SK-N-SH treated with all-trans-retinoic acid at 6 μM for 48 hours (cell line): ENCODE results near the gene LILRB1.

Experiments
- ATAC-seq: fragments of 200-7000 bp; cut with Tn5 transposase; 3 replicates; pipeline ENCODE4 v1.9.1; 2020; ENCODE audit warnings: mild to moderate bottlenecking, moderate library complexity
- ARNTL ChIP-seq: fragments of 450-650 bp; formaldehyde crosslinking; IDR thresholded peaks from 2 replicates; pipeline ENCODE4 v1.5.0; 2020; ENCODE audit warnings: low read depth, mild to moderate bottlenecking, moderate library complexity, borderline replicate concordance
- BACH2 ChIP-seq: fragments of 250-450 bp; sonication (Bioruptor Pico); IDR thresholded peaks from 2 replicates; pipeline ENCODE4 v1.9.0; 2021; ENCODE audit warnings: mild to moderate bottlenecking, borderline replicate concordance
- CREB5 ChIP-seq: fragments of 250-450 bp; sonication (Bioruptor Pico); IDR thresholded peaks from 2 replicates; pipeline ENCODE4 v1.5.1; 2020; ENCODE audit warnings: low read depth, mild to moderate bottlenecking, moderate library complexity
- CSDC2 ChIP-seq: fragments of 250-450 bp; sonication (Bioruptor Pico); IDR thresholded peaks from 2 replicates; pipeline ENCODE4 v1.5.0; 2020; ENCODE audit warnings: mild to moderate bottlenecking, moderate library complexity
- ESRRG ChIP-seq: fragments of 250-450 bp; sonication (Bioruptor Pico); IDR thresholded peaks from 2 replicates; pipeline ENCODE4 v1.6.1; 2021; ENCODE audit warnings: mild to moderate bottlenecking
- GLIS3 ChIP-seq: fragments of 250-450 bp; sonication (Bioruptor Pico); IDR thresholded peaks from 2 replicates; pipeline ENCODE4 v1.5.0; 2020; ENCODE audit warnings: mild to moderate bottlenecking, moderate library complexity
- ISL1 ChIP-seq: fragments of 250-450 bp; sonication (Bioruptor Pico); IDR thresholded peaks from 2 replicates; pipeline ENCODE4 v2.1.2; 2022; ENCODE audit warnings: mild to moderate bottlenecking, moderate library complexity
- OSR1 ChIP-seq: fragments of 250-450 bp; sonication (Bioruptor Pico); IDR thresholded peaks from 2 replicates; pipeline ENCODE4 v1.8.0; 2022; ENCODE audit warnings: moderate library complexity, mild to moderate bottlenecking, inconsistent platforms
- PATZ1 ChIP-seq: fragments of 250-450 bp; sonication (Bioruptor Pico); IDR thresholded peaks from 2 replicates; pipeline ENCODE4 v1.8.0; 2020; ENCODE audit warnings: mild to moderate bottlenecking, moderate library complexity, borderline replicate concordance
- PPARA ChIP-seq: fragments of 250-450 bp; sonication (Bioruptor Pico); IDR thresholded peaks from 2 replicates; pipeline ENCODE4 v1.5.0; 2020; ENCODE audit warnings: mild to moderate bottlenecking, borderline replicate concordance
- RARB ChIP-seq: fragments of 250-450 bp; sonication (Bioruptor Pico); IDR thresholded peaks from 2 replicates; pipeline ENCODE4 v1.8.0; 2021; ENCODE audit warnings: mild to moderate bottlenecking, moderate library complexity
- SNAI2 ChIP-seq: fragments of 250-450 bp; sonication (Bioruptor Pico); IDR thresholded peaks from 2 replicates; pipeline ENCODE4 v1.5.0; 2020; ENCODE audit warnings: mild to moderate bottlenecking, moderate library complexity
- TCF4 ChIP-seq: fragments of 250-450 bp; sonication (Bioruptor Pico); IDR thresholded peaks from 2 replicates; pipeline ENCODE4 v1.8.0; 2021; ENCODE audit warnings: mild to moderate bottlenecking, moderate library complexity, borderline replicate concordance
- TOX ChIP-seq: fragments of 250-450 bp; sonication (Bioruptor Pico); IDR thresholded peaks from 2 replicates; pipeline ENCODE4 v1.8.0; 2021; ENCODE audit warnings: mild to moderate bottlenecking, moderate library complexity, borderline replicate concordance
- TSHZ2 ChIP-seq: fragments of 250-450 bp; sonication (Bioruptor Pico); IDR thresholded peaks from 2 replicates; pipeline ENCODE4 v1.5.0; 2020; ENCODE audit warnings: mild to moderate bottlenecking, moderate library complexity
- ZC3H10 ChIP-seq: fragments of 250-450 bp; sonication (Bioruptor Pico); IDR thresholded peaks from 2 replicates; pipeline ENCODE4 v1.5.1; 2021; ENCODE audit warnings: mild to moderate bottlenecking, moderate library complexity
- ZFP3 ChIP-seq: fragments of 250-450 bp; sonication (Bioruptor Pico); IDR thresholded peaks from 2 replicates; pipeline ENCODE4 v1.5.0; 2020; ENCODE audit warnings: mild to moderate bottlenecking, moderate library complexity
- ZFP30 ChIP-seq: fragments of 450-650 bp; formaldehyde crosslinking; IDR thresholded peaks from 2 replicates; pipeline ENCODE4 v1.5.0; 2022; ENCODE audit warnings: mild to moderate bottlenecking, moderate library complexity
- ZNF565 ChIP-seq: fragments of 450-650 bp; formaldehyde crosslinking; conservative IDR thresholded peaks from 2 replicates; pipeline ENCODE4 v1.5.0; 2020; ENCODE audit warnings: low read depth, mild to moderate bottlenecking, moderate library complexity
- ZNF70 ChIP-seq: fragments of 450-650 bp; formaldehyde crosslinking; IDR thresholded peaks from 2 replicates; pipeline ENCODE4 v1.5.0; 2020; ENCODE audit warnings: mild to moderate bottlenecking, moderate library complexity
- ZNF8 ChIP-seq: fragments of 450-650 bp; formaldehyde crosslinking; IDR thresholded peaks from 2 replicates; pipeline ENCODE4 v1.5.0; 2020; ENCODE audit warnings: mild to moderate bottlenecking, moderate library complexity
- TF ChIP-seq, protein P1 (sequence below): fragments of 250-450 bp; sonication (Bioruptor Pico); IDR thresholded peaks from 2 replicates; pipeline ENCODE4 v1.8.0; 2021; ENCODE audit warnings: low read depth, mild to moderate bottlenecking, moderate library complexity, borderline replicate concordance
- TF ChIP-seq, protein P2 (sequence below): fragments of 250-450 bp; sonication (Bioruptor Pico); IDR thresholded peaks from 2 replicates; pipeline ENCODE4 v1.5.1; 2021; ENCODE audit warnings: mild to moderate bottlenecking, moderate library complexity

Gene LILRB1

GRCh38 chr19:54606230-54606629 is 24.1 kb upstream of the LILRB1 start:
- no peak for ATAC-seq
- TF ChIP-seq ZNF8 (CRISPR knock-in tag): no peak
- TF ChIP-seq TOX: no peak
- TF ChIP-seq GLIS3 (CRISPR knock-in tag): no peak
- TF ChIP-seq, protein P1, sequence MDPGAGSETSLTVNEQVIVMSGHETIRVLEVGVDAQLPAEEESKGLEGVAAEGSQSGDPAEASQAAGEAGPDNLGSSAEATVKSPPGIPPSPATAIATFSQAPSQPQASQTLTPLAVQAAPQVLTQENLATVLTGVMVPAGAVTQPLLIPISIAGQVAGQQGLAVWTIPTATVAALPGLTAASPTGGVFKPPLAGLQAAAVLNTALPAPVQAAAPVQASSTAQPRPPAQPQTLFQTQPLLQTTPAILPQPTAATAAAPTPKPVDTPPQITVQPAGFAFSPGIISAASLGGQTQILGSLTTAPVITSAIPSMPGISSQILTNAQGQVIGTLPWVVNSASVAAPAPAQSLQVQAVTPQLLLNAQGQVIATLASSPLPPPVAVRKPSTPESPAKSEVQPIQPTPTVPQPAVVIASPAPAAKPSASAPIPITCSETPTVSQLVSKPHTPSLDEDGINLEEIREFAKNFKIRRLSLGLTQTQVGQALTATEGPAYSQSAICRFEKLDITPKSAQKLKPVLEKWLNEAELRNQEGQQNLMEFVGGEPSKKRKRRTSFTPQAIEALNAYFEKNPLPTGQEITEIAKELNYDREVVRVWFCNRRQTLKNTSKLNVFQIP: no peak
- TF ChIP-seq ZC3H10 (CRISPR knock-in tag): no peak
- TF ChIP-seq ESRRG (CRISPR knock-in tag): no peak
- no peak for TF ChIP-seq CREB5 (CRISPR knock-in tag)
- no peak for TF ChIP-seq CSDC2 (CRISPR knock-in tag)
- TF ChIP-seq, all 23 proteins: peak for 0

DNA sequence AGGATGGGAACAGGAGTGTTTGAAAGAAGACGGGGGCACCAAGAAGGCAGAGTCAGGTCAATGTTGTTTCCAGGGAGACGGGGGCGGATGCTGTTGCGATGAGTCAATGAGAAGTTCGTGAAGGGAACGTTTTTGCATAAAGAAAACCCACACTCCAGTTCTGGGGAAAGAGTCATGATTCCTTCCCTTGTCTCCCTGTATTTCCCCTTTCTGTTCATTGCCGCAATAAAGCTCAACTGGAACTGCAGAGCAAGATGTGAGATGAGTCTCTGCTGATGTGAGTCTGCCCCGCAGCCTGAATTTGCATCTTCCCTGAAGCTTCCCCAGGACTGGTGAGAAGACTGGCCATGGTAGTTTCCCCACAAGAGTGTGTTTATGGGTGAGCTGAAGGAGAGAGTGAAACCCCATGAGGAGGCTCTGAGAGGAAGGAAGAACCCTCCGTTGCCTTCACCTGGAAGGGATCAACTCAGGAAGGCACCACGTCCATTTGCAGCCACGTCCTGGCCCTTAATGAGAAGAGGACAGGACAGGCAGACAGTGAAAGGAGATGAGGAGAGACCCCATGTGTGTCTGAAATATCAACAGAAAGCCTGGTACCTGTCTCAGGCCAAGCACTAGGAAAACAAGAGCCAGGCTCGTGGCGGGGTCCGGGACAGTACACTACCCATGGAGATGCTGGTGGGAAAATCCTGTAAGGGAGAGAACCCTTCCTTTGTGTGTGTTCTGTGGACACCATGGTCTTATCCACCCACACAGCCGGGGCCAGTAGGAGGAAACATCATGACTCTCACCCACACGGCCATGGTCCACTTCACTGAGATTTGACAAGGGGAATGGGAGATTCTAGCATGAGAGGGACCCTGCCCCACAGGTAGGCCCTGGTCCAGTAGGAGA is 23.1 kb upstream of the LILRB1 start:
- ATAC-seq: no peak
- TF ChIP-seq, protein P1: no peak
- TF ChIP-seq GLIS3 (CRISPR knock-in tag): no peak
- no peak for TF ChIP-seq ARNTL (CRISPR knock-in tag)
- no peak for TF ChIP-seq ZFP30 (CRISPR knock-in tag)
- TF ChIP-seq, protein P2, sequence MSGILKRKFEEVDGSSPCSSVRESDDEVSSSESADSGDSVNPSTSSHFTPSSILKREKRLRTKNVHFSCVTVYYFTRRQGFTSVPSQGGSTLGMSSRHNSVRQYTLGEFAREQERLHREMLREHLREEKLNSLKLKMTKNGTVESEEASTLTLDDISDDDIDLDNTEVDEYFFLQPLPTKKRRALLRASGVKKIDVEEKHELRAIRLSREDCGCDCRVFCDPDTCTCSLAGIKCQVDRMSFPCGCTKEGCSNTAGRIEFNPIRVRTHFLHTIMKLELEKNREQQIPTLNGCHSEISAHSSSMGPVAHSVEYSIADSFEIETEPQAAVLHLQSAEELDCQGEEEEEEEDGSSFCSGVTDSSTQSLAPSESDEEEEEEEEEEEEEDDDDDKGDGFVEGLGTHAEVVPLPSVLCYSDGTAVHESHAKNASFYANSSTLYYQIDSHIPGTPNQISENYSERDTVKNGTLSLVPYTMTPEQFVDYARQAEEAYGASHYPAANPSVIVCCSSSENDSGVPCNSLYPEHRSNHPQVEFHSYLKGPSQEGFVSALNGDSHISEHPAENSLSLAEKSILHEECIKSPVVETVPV (CRISPR knock-in tag): no peak
- TF ChIP-seq ZNF8 (CRISPR knock-in tag): no peak
- no peak for TF ChIP-seq PATZ1
- TF ChIP-seq BACH2 (CRISPR knock-in tag): no peak
- no peak for TF ChIP-seq TCF4
- TF ChIP-seq OSR1 (CRISPR knock-in tag): no peak
- no peak for TF ChIP-seq PPARA (CRISPR knock-in tag)
- TF ChIP-seq CSDC2 (CRISPR knock-in tag): no peak
- TF ChIP-seq ZNF70 (CRISPR knock-in tag): no peak
- TF ChIP-seq ZNF565 (CRISPR knock-in tag): no peak
- no peak for TF ChIP-seq ISL1 (CRISPR knock-in tag)
- TF ChIP-seq CREB5 (CRISPR knock-in tag): no peak
- no peak for TF ChIP-seq SNAI2 (CRISPR knock-in tag)

- TF ChIP-seq RARB: no peak
- no peak for TF ChIP-seq BACH2 (CRISPR knock-in tag)
- no peak for TF ChIP-seq CSDC2 (CRISPR knock-in tag)
- no peak for TF ChIP-seq CREB5 (CRISPR knock-in tag)
- TF ChIP-seq ISL1 (CRISPR knock-in tag): no peak
- no peak for TF ChIP-seq TSHZ2 (CRISPR knock-in tag)
- no peak for TF ChIP-seq ZNF70 (CRISPR knock-in tag)
- no peak for TF ChIP-seq ZFP3 (CRISPR knock-in tag)
- TF ChIP-seq TOX: no peak
- TF ChIP-seq OSR1 (CRISPR knock-in tag): no peak
- no peak for ATAC-seq
Observed at GRCh38 chr19:54607785-54608150, 22.5 kb upstream of the LILRB1 start.
